Suppressor macrophage treated with lipopolysaccharide for 4 hours (primary cell): ENCODE measurements around the gene SCNN1G.

ENCODE experiments used
- DNase-seq: peaks from one replicate; pipeline ENCODE4 v3.0.0-alpha.2; 2020

The SCNN1G gene

GRCh38 chr16:23155445-23156049 is 27.0 kb upstream of the SCNN1G start:
- DNase-seq: no peak

GRCh38 chr16:23156110-23156509 is 26.4 kb upstream of the SCNN1G start:
- no peak for DNase-seq

- no peak for DNase-seq
Observed at GRCh38 chr16:23156946-23157460, 25.5 kb upstream of the SCNN1G start.

GRCh38 chr16:23158114-23158513 is 24.4 kb upstream of the SCNN1G start:
- no peak for DNase-seq

- no peak for DNase-seq
Observed at GRCh38 chr16:23160082-23160481, 22.5 kb upstream of the SCNN1G start.

- no peak for DNase-seq
Observed at GRCh38 chr16:23160574-23160973, 22.0 kb upstream of the SCNN1G start.

- peak; percentile 15 for DNase-seq
Observed at GRCh38 chr16:23163921-23164320, 18.6 kb upstream of the SCNN1G start.

GRCh38 chr16:23164736-23165135 is 17.8 kb upstream of the SCNN1G start:
- no peak for DNase-seq

GRCh38 chr16:23172583-23172982 is 10.0 kb upstream of the SCNN1G start:
- no peak for DNase-seq

- no peak for DNase-seq
Observed at GRCh38 chr16:23172994-23173393, 9.6 kb upstream of the SCNN1G start.

GRCh38 chr16:23174622-23175021 is 7.9 kb upstream of the SCNN1G start:
- no peak for DNase-seq

- DNase-seq: no peak
Observed at GRCh38 chr16:23175651-23176050, 6.9 kb upstream of the SCNN1G start.

GRCh38 chr16:23181506-23181905 is 1.0 kb upstream of the SCNN1G start:
- DNase-seq: no peak

- peak; percentile 74 for DNase-seq
Observed at GRCh38 chr16:23182206-23182678, 303 bp upstream of the SCNN1G start.

GRCh38 chr16:23183543-23183862 is 958 bp downstream of the SCNN1G start:
- DNase-seq: no peak

- DNase-seq: no peak
Observed at GRCh38 chr16:23185656-23186055, 3.1 kb downstream of the SCNN1G start.

GRCh38 chr16:23186171-23186570 is 3.6 kb downstream of the SCNN1G start:
- DNase-seq: no peak

- DNase-seq: no peak
Observed at GRCh38 chr16:23187341-23187740, 4.8 kb downstream of the SCNN1G start.

- no peak for DNase-seq
Observed at GRCh38 chr16:23188911-23189310, 6.4 kb downstream of the SCNN1G start.

GRCh38 chr16:23194497-23195221 is 12.1 kb downstream of the SCNN1G start:
- DNase-seq: peak; percentile 9

- DNase-seq: peak; percentile 56
Observed at GRCh38 chr16:23195366-23195978, 12.9 kb downstream of the SCNN1G start.

- DNase-seq: no peak
Observed at GRCh38 chr16:23196539-23196938, 14.0 kb downstream of the SCNN1G start.

GRCh38 chr16:23202166-23202565 is 19.6 kb downstream of the SCNN1G start:
- DNase-seq: no peak

- DNase-seq: no peak
Observed at GRCh38 chr16:23206986-23207385, 24.4 kb downstream of the SCNN1G start.
